GM04504 (cell line): ENCODE measurements around the gene SYNGR3.
"Not testable (repeated sequence)": the region's sequence is repeated elsewhere in the genome, so short reads cannot be mapped to it uniquely, and the experiment has no call there.

ENCODE experiments used
- DNase-seq: peaks from one replicate; pipeline ENCODE4 v3.0.0-alpha.2; 2012; ENCODE audit warnings: low read depth

SYNGR3 gene

GRCh38 chr16:2028620-2029220 lies 39.0 kb downstream of the SYNGR3 start:
- no peak for DNase-seq

DNA sequence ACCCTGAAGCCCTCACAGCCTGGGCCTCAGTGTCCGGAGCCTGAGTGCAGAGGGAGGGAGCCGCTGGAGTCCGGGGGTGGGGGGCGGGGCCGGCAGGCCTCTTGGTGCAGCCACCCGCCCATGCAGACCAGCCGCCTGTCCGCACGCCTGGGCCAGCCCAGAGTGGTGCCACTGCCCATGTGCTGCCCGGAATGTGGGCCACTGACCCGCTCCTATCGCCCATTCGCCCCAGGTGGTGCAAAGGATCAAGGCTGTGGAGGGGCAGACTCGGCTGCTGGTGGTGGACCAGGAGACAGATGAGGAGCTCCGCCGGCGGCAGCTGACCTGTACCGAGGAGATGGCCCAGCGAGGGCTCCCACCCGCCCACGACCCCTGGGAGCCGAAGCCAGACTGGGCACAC lies 39.6 kb downstream of the SYNGR3 start:
- DNase-seq, result no peak

- no peak for DNase-seq
These were observed 40.3 kb downstream of the SYNGR3 start for GRCh38 chr16:2030036-2030435.

DNA sequence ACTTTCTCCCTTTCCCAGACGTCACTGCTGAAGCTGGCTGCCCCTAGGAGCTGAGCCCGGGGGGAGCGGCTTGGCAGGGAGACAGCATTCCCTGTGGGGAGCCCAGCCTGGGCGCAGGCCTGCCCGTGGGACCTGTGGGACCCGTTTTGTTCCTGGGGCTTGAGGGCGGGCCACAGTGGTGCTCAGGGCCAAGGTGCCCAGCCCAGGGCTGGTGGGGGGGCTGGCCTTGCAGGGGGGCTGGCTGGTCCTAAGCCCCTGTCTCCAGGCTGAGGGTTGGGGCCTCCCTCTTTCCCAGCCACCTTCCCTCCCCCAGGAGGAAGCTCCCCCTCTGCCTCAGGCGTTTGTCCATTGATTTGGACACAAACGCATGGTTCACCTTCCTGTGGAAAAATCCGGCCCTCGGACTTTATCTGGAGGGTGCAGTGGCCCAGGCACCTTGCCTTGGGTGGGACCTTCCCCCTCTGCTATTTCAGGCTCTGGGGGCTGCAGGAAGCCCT lies 41.4 kb downstream of the SYNGR3 start:
- DNase-seq, result no peak

- no peak for DNase-seq
These were observed 42.7 kb downstream of the SYNGR3 start for GRCh38 chr16:2032285-2033056.

DNA sequence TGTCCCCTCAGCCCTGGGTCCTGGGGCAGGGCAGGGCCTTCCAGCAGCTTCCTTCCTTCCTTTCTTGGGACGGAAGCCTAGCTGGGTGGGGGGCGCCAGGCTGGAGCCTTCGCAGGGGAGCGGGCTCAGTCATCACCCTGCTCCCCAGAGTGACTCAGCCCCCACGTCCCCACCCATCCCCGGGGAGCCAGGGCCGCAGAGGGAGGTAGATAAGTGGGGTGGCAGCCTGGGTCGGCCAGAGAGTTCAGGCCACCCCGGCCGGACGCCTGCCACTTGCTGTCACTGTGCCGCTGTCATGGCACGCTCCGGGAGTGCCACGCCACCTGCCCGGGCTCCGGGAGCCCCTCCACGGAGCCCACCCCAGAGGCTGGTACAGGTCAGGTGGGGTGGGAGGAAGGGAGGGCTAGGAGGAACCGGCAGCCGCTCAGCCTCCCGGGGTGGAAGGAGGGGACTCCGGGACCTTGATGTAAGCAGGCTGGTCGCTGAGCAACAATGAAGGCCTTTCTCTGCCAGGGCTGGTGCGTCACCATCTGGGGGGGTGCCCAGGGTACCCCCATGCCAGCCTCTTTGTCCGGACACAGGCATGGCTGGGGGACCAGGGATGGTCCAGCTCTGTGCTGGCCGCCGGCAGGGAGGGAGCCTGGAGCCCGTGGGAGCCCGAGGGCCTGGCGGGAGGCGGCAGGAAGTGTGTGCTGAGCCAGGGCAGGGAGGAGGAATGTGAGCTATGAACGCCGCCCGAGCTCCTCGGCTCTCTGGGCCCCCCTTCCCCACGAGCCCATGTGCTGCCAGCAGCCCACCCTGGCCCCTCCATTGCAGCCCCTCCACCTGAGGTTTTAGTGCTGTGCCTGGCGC lies 43.5 kb downstream of the SYNGR3 start:
- DNase-seq, result no peak

DNA sequence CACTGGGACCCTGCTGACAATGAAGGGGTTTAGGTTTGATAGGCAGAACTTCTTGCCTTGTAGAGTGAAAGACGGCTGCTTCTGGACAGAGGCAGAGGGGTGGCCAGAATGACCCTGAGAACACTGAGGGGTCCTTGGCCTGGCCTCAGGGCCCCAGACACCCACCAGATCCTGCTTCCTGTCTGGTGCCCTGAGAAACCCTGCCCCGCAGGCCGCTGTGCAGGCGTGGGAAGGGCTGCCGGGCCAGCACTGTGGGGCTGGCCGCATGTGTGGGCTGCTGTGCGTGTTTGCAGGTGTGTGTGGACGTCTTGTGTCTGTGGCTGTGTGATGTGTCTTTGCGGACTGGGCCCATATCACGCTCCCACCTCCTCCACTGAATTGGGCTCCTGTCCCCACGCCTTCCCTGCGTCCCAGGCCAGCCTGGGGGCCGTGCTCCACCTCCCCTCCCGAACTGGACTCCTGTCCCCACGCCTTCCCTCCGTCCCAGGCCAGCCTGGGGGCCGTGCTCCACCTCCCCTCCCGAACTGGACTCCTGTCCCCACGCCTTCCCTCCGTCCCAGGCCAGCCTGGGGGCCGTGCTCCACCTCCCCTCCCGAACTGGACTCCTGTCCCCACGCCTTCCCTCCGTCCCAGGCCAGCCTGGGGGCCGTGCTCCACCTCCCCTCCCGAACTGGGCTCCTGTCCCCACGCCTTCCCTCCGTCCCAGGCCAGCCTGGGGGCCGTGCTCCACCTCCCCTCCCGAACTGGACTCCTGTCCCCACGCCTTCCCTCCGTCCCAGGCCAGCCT lies 44.3 kb downstream of the SYNGR3 start:
- not testable (repeated sequence) for DNase-seq

GRCh38 chr16:2034696-2035430 lies 45.1 kb downstream of the SYNGR3 start:
- DNase-seq, result no peak

DNA sequence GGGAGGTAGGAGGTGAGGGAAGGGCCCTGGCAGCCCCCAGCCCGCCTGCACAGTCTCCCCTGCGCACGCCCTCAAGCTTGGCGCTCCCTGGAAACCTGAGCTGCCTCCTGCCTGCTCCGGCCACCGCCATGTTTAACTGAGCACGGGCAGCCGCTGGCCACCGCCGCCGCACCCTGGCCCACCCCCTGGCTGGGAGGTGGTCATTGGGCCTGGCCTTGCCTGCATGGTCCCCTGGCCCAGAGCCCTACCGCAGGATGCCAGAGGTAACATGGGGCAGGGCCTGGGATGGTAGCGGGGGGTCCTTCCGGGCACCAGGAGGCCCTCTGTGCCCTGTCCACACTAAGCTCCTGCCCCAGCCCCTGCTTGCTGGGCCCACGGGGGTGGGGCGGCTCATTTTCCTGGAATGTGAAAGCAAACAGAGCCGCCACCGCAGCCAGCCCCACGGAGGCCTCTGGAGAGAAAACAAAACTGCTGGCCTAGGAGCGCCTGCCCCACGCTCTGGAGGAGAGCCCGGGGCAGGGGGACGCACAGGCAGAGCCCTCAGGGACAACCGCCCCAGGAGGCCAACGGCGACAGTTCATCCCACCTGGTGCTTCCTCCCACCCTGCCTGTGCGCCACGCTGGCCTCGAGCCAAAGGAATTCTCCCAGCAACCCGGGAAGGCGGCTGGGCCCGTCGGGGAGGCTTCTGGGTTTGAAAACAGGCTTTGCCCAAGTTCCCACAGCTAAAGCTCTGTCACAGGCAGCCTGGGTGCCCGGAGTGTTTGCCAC lies 45.8 kb downstream of the SYNGR3 start:
- peak; percentile 74 for DNase-seq

GRCh38 chr16:2036200-2036966 lies 46.6 kb downstream of the SYNGR3 start:
- no peak for DNase-seq

DNA sequence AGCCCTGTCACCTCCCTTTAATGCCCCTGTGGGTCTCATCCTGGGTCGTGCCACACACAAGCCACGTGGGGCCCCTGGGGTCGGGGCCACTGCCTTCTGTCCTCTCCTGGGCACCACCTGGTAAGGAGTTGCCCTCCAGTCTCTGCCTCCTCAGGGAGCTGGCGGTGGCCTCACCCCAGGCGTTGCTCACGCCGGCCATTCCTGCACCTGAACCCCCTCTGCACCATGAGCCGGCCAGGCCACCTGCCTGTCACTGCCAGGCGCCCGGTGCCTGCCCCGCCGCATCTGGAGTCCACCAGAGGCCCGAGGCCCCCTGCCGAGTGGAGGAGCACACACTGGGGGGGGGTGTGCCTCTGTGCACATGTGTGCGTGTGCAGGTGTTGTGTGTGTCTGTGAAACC lies 47.3 kb downstream of the SYNGR3 start:
- no peak for DNase-seq

- no peak for DNase-seq
These were observed 48.0 kb downstream of the SYNGR3 start for GRCh38 chr16:2037647-2038381.

DNA sequence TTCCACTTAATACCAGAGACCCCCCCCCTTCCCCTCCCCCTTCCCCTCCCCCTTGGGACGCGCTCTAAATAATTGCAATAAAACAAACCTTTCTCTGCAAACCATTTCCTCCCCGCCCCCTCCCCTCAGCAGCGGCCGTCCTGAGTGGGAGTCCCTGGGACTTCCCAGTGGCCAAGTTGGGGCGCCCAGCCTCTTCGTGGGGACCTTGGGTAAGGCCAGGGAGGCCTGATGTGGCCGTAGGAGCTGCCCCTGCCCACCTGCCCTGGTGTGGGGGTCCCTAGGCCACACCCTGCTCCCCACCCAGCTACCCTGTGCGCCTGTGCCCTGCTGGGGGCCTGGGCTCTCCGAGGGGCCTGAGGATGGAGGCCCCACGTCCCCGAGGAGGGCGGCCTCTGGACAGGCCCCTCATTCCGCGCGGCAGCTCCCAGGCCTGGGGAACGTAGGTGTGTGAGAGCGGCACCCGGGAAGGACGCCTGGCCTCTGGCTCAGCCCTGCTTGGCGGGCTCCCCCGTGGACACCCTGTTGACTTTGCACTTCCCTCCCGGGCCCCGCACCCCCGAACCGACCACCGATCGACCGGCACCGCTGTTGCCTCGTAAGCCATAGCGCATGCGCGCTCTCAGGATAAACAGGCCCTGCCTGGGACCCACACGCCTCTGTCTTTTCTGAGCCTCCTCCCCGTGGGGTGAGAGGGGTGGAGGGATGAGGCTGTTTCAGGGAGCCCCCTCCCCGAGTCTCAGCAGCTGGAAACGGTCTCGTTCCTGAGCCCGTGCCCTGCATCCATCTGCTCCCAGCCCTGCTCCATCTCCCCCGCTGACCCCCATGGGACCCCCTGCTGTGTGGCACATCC lies 48.8 kb downstream of the SYNGR3 start:
- no peak for DNase-seq

- peak; percentile 79 for DNase-seq
These were observed 49.7 kb downstream of the SYNGR3 start for GRCh38 chr16:2039274-2040031.

- no peak for DNase-seq
These were observed 50.4 kb downstream of the SYNGR3 start for GRCh38 chr16:2040041-2040786.

GRCh38 chr16:2040787-2041522 lies 51.2 kb downstream of the SYNGR3 start:
- no peak for DNase-seq
